Measurements from ENCODE around the gene PAK6. TPM values are rescaled to one million over a fixed set of nuclear protein-coding genes. Genes with fewer than 3 reads are reported as not detected.

PAK6 gene
- 0.07 and 0.16 TPM in 2 replicates for polyA plus RNA-seq (2012; rRNA removed)
- polyA plus RNA-seq (2012; cell fraction: cytosol; rRNA removed), result 0.06 and 0.07 TPM in 2 replicates
- polyA plus RNA-seq (2012; cell fraction: nucleus; rRNA removed), result 0.11 and 0.12 TPM in 2 replicates

GRCh38 chr15:40238532-40239403 lies at the start of gene PAK6:
TSS of gene PAK6 (plus strand) at chr15:40239063. CDS start at chr15:40264786, 25,723 bp downstream.
- peak; percentile 92 for DNase-seq
- Histone ChIP-seq H3K4me2 (peak within 1 kb of the TSS; percentile 80), H3K36me3 (replicated peaks in 1 of 2; ENCODE audit: control insufficient read depth in 1 of 2, insufficient read depth in 2 of 2, low read length in 1 of 2) (no peaks in the 10 kb centered on the region), H3K27me3 (ENCODE audit: insufficient read depth) (peaks cover 3% of the 10 kb centered on the region; the same call in 1 of the 2 replicates), H3K9me2 (no peaks in the 10 kb centered on the region), H3K4me1 (ENCODE audit: control insufficient read depth in 1 of 2, insufficient read depth in 2 of 2, low read depth in 1 of 2, low read length in 1 of 2) (peaks cover 5 to 24% of the 10 kb centered on the region in 2 experiments; a peak in 2 of 4 replicates), H2AFZ (ENCODE audit: low read depth) (0 out of 2 replicates have a peak within 1 kb of the TSS, but pooled peaks have one; percentile 38), H3K9ac (0 out of 2 replicates have a peak within 1 kb of the TSS, but pooled peaks have one; percentile 25), H3K27ac (ENCODE audit: low read depth in 2 of 2, low read length in 1 of 2) (no peak within 1 kb of the TSS), H3K4me3 (ENCODE audit: low read depth in 2 of 2, low read length in 1 of 2) (peak within 1 kb of the TSS; percentile 40 to 56), H3F3A (replicated peaks; ENCODE audit: insufficient read depth) (peaks cover 4% of the 10 kb centered on the region), H3K9me3 (no peaks in the 10 kb centered on the region), H4K20me1 (ENCODE audit: insufficient read depth) (peaks cover 5% of the 10 kb centered on the region; the same call in 1 of the 2 replicates), H3K79me2 (ENCODE audit: insufficient read depth) (no peaks in the 10 kb centered on the region)
- TF ChIP-seq ELF1 (IDR thresholded peaks at IDR 0.05), result no peak
- peak; percentile 6; the same call in 1 of the 2 replicates for TF ChIP-seq MXI1 (IDR thresholded peaks at IDR 0.05; ENCODE audit: low read depth, low read length)
- TF ChIP-seq FOSL2 (IDR thresholded peaks at IDR 0.05; ENCODE audit: borderline replicate concordance, low read depth), result peak; percentile 55; the same call in 1 of the 2 replicates
- TF ChIP-seq JUND (IDR thresholded peaks at IDR 0.05), result no peak
- no peak for TF ChIP-seq GABPA (IDR thresholded peaks at IDR 0.05; ENCODE audit: low read depth)
- TF ChIP-seq, protein P1, sequence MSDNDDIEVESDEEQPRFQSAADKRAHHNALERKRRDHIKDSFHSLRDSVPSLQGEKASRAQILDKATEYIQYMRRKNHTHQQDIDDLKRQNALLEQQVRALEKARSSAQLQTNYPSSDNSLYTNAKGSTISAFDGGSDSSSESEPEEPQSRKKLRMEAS (IDR thresholded peaks at IDR 0.05; ENCODE audit: low read depth), result no peak
- no peak for TF ChIP-seq FOXM1 (IDR thresholded peaks at IDR 0.05; ENCODE audit: low read depth)
- no peak for TF ChIP-seq CTCF (IDR thresholded peaks at IDR 0.05)
- TF ChIP-seq, protein P2, sequence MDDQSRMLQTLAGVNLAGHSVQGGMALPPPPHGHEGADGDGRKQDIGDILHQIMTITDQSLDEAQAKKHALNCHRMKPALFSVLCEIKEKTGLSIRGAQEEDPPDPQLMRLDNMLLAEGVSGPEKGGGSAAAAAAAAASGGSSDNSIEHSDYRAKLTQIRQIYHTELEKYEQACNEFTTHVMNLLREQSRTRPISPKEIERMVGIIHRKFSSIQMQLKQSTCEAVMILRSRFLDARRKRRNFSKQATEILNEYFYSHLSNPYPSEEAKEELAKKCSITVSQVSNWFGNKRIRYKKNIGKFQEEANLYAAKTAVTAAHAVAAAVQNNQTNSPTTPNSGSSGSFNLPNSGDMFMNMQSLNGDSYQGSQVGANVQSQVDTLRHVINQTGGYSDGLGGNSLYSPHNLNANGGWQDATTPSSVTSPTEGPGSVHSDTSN (IDR thresholded peaks at IDR 0.05), result no peak
- TF ChIP-seq CHD2 (IDR thresholded peaks at IDR 0.05; ENCODE audit: low read length, partially characterized antibody), result no peak
- TF ChIP-seq NRF1 (IDR thresholded peaks at IDR 0.05; ENCODE audit: low read depth, low read length), result no peak
- TF ChIP-seq RFX5 (IDR thresholded peaks at IDR 0.05; ENCODE audit: low read length), result no peak
- TF ChIP-seq, protein P3, sequence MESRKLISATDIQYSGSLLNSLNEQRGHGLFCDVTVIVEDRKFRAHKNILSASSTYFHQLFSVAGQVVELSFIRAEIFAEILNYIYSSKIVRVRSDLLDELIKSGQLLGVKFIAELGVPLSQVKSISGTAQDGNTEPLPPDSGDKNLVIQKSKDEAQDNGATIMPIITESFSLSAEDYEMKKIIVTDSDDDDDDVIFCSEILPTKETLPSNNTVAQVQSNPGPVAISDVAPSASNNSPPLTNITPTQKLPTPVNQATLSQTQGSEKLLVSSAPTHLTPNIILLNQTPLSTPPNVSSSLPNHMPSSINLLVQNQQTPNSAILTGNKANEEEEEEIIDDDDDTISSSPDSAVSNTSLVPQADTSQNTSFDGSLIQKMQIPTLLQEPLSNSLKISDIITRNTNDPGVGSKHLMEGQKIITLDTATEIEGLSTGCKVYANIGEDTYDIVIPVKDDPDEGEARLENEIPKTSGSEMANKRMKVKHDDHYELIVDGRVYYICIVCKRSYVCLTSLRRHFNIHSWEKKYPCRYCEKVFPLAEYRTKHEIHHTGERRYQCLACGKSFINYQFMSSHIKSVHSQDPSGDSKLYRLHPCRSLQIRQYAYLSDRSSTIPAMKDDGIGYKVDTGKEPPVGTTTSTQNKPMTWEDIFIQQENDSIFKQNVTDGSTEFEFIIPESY (IDR thresholded peaks at IDR 0.05; ENCODE audit: borderline replicate concordance, low read depth), result no peak
- TF ChIP-seq, protein P4, sequence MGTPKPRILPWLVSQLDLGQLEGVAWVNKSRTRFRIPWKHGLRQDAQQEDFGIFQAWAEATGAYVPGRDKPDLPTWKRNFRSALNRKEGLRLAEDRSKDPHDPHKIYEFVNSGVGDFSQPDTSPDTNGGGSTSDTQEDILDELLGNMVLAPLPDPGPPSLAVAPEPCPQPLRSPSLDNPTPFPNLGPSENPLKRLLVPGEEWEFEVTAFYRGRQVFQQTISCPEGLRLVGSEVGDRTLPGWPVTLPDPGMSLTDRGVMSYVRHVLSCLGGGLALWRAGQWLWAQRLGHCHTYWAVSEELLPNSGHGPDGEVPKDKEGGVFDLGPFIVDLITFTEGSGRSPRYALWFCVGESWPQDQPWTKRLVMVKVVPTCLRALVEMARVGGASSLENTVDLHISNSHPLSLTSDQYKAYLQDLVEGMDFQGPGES (IDR thresholded peaks at IDR 0.05; ENCODE audit: low read depth, low read length), result no peak
- ChIA-PET CTCF (interaction anchor here (0.9 to 34.5 kb wide), 13 partner anchors 9 to 553 kb away, joined by 3 to 720 read pairs (median 4); no protein-coding TSS in a partner anchor), POLR2A (interaction anchor here (0.6 to 1.8 kb wide), 5 partner anchors 8 to 21 kb away, joined by 3 to 5 read pairs (median 3); no protein-coding TSS in a partner anchor)
- 34% methylated on average over 14 of the region's 39 CpGs for WGBS (ENCODE audit: low lambda C conversion rate)
